ENCODE measurements around the gene DAPP1. TPM values are rescaled to one million over a fixed set of nuclear protein-coding genes. Genes with fewer than 3 reads are reported as not detected.
"Not testable (repeated sequence)": the region's sequence is repeated elsewhere in the genome, so short reads cannot be mapped to it uniquely, and the experiment has no call there.

DAPP1 gene
- total RNA-seq = 10 to 100 TPM; 24.7 to 25.9 TPM

- no peaks in the 10 kb centered on the region for H3K27me3 Mint-ChIP-seq
- ChIA-PET CTCF (interaction anchor here (1.0 to 2.6 kb wide), 10 partner anchors 9 to 150 kb away, joined by 3 to 16 read pairs (median 5); partner anchors contain the start of gene LAMTOR3), POLR2A (interaction anchor here (1.0 to 1.8 kb wide), 3 partner anchors 11 to 253 kb away, joined by 3 to 7 read pairs (median 4); partner anchors contain the start of gene TRMT10A)
- DNase-seq = peak; percentile 88
- no peaks in the 10 kb centered on the region for H3K9me3 Mint-ChIP-seq (ENCODE audit: low read depth)
- peak; percentile 93 for ATAC-seq
- peaks cover 7% of the 10 kb centered on the region for H3K36me3 Mint-ChIP-seq (ENCODE audit: low read depth)
- H3K4me1 Mint-ChIP-seq = peaks cover 77% of the 10 kb centered on the region
- H3K4me3 Mint-ChIP-seq = peak within 1 kb of the TSS; percentile 78
- H3K27ac Mint-ChIP-seq = peak within 1 kb of the TSS; percentile 96
- intact Hi-C loops (cut with DNase I, micrococcal nuclease) = loop anchor here (1.0 to 10.0 kb wide), 8 partner anchors 32 to 732 kb away; partner anchors contain the start of genes ADH5 (in 1 of the 2), H2AZ1 (in 1 of the 2) and LAMTOR3 (in 1 of the 2)
Measured at GRCh38 chr4:99816545-99817308, at the start of gene DAPP1. TSS of gene DAPP1 (plus strand) at chr4:99816827. CDS start at chr4:99816914, 87 bp downstream.

- H3K9me3 Mint-ChIP-seq (ENCODE audit: low read depth) = peaks cover 14% of the 10 kb centered on the region
- ATAC-seq; intact Hi-C loops (cut with DNase I, micrococcal nuclease); H3K4me3 Mint-ChIP-seq; H3K27ac Mint-ChIP-seq; CTCF ChIA-PET; POLR2A ChIA-PET; H3K4me1 Mint-ChIP-seq; H3K36me3 Mint-ChIP-seq (ENCODE audit: low read depth); DNase-seq: not testable (repeated sequence)
- H3K27me3 Mint-ChIP-seq = peaks cover 17% of the 10 kb centered on the region
Measured at GRCh38 chr4:99770842-99771241, 45.8 kb upstream of the DAPP1 start.

- Mint-ChIP-seq H3K36me3 (ENCODE audit: low read depth) (no peaks in the 10 kb centered on the region), H3K27me3 (peaks cover 11% of the 10 kb centered on the region), H3K9me3 (ENCODE audit: low read depth) (no peaks in the 10 kb centered on the region), H3K4me1 (no peaks in the 10 kb centered on the region), H3K4me3 (no peak overlapping the region), H3K27ac (no peak overlapping the region)
- intact Hi-C loops (cut with DNase I, micrococcal nuclease) = no loop called here
- ATAC-seq (no peak), DNase-seq (no peak)
- ChIA-PET CTCF (no interaction called here), POLR2A (no interaction called here)
Measured at GRCh38 chr4:99783940-99784339, 32.7 kb upstream of the DAPP1 start.

- ATAC-seq (no peak), DNase-seq (no peak)
- Mint-ChIP-seq H3K27me3 (peaks cover 16% of the 10 kb centered on the region), H3K9me3 (ENCODE audit: low read depth) (no peaks in the 10 kb centered on the region), H3K4me3 (no peak overlapping the region), H3K36me3 (ENCODE audit: low read depth) (no peaks in the 10 kb centered on the region), H3K27ac (no peak overlapping the region), H3K4me1 (no peaks in the 10 kb centered on the region)
- POLR2A ChIA-PET = no interaction called here
- intact Hi-C loops (cut with DNase I, micrococcal nuclease) = no loop called here
- CTCF ChIA-PET = no interaction called here
Measured at GRCh38 chr4:99784842-99785241, 31.8 kb upstream of the DAPP1 start.

GRCh38 chr4:99790796-99791617 is 25.6 kb upstream of the DAPP1 start:
- no peak for ATAC-seq
- CTCF ChIA-PET = no interaction called here
- peaks cover 42% of the 10 kb centered on the region for H3K27me3 Mint-ChIP-seq
- H3K9me3 Mint-ChIP-seq (ENCODE audit: low read depth) = no peaks in the 10 kb centered on the region
- H3K36me3 Mint-ChIP-seq (ENCODE audit: low read depth) = peaks cover 2% of the 10 kb centered on the region
- intact Hi-C loops (cut with DNase I, micrococcal nuclease) = no loop called here
- H3K27ac Mint-ChIP-seq = no peak overlapping the region
- DNase-seq = no peak
- H3K4me3 Mint-ChIP-seq = no peak overlapping the region
- POLR2A ChIA-PET = no interaction called here
- H3K4me1 Mint-ChIP-seq = no peaks in the 10 kb centered on the region

GRCh38 chr4:99800332-99801004 is 16.2 kb upstream of the DAPP1 start:
- DNase-seq = no peak
- no peak overlapping the region for H3K27ac Mint-ChIP-seq
- peaks cover 32% of the 10 kb centered on the region for H3K27me3 Mint-ChIP-seq
- ChIA-PET POLR2A (no interaction called here), CTCF (interaction anchor here (0.9 to 1.9 kb wide), 2 partner anchors 11 to 237 kb away, joined by 5 to 7 read pairs; partner anchors contain the start of gene TRMT10A)
- H3K9me3 Mint-ChIP-seq (ENCODE audit: low read depth) = no peaks in the 10 kb centered on the region
- H3K36me3 Mint-ChIP-seq (ENCODE audit: low read depth) = no peaks in the 10 kb centered on the region
- H3K4me1 Mint-ChIP-seq = no peaks in the 10 kb centered on the region
- H3K4me3 Mint-ChIP-seq = no peak overlapping the region
- intact Hi-C loops (cut with DNase I, micrococcal nuclease) = no loop called here
- ATAC-seq = no peak

GRCh38 chr4:99801005-99801699 is 15.5 kb upstream of the DAPP1 start:
- ATAC-seq (no peak), DNase-seq (no peak)
- Mint-ChIP-seq H3K9me3 (ENCODE audit: low read depth) (no peaks in the 10 kb centered on the region), H3K4me3 (no peak overlapping the region), H3K4me1 (no peaks in the 10 kb centered on the region), H3K27me3 (peaks cover 26% of the 10 kb centered on the region), H3K27ac (no peak overlapping the region), H3K36me3 (ENCODE audit: low read depth) (no peaks in the 10 kb centered on the region)
- ChIA-PET POLR2A (no interaction called here), CTCF (interaction anchor here (0.9 kb wide), 1 partner anchor 238 kb away, joined by 5 read pairs; the partner anchor contains the start of gene TRMT10A)
- intact Hi-C loops (cut with DNase I, micrococcal nuclease) = no loop called here

GRCh38 chr4:99803566-99804101 is 13.0 kb upstream of the DAPP1 start:
- Mint-ChIP-seq H3K27me3 (peaks cover 12% of the 10 kb centered on the region), H3K4me1 (peaks cover 5% of the 10 kb centered on the region), H3K36me3 (ENCODE audit: low read depth) (no peaks in the 10 kb centered on the region), H3K27ac (no peak overlapping the region), H3K9me3 (ENCODE audit: low read depth) (no peaks in the 10 kb centered on the region), H3K4me3 (no peak overlapping the region)
- CTCF ChIA-PET = interaction anchor here (0.8 to 1.5 kb wide), 4 partner anchors 8 to 333 kb away, joined by 3 to 4 read pairs (median 3); no protein-coding TSS in a partner anchor
- intact Hi-C loops (cut with DNase I, micrococcal nuclease) = no loop called here
- ATAC-seq (no peak), DNase-seq (no peak)
- POLR2A ChIA-PET = no interaction called here

GRCh38 chr4:99806545-99806944 is 10.1 kb upstream of the DAPP1 start:
- no peak for DNase-seq
- Mint-ChIP-seq H3K4me3 (no peak overlapping the region), H3K9me3 (ENCODE audit: low read depth) (no peaks in the 10 kb centered on the region), H3K27ac (no peak overlapping the region), H3K36me3 (ENCODE audit: low read depth) (no peaks in the 10 kb centered on the region), H3K27me3 (peaks cover 2% of the 10 kb centered on the region), H3K4me1 (peaks cover 6% of the 10 kb centered on the region)
- intact Hi-C loops (cut with DNase I, micrococcal nuclease) = loop anchor here in 1 of 2 experiments (5.0 kb wide), 1 partner anchor 84 kb away; no protein-coding TSS in a partner anchor
- no peak for ATAC-seq
- ChIA-PET POLR2A (no interaction called here), CTCF (interaction anchor here (0.8 to 2.5 kb wide), 3 partner anchors 11 to 246 kb away, joined by 3 to 16 read pairs (median 3); partner anchors contain the start of gene DAPP1)

GRCh38 chr4:99807666-99808065 is 9.0 kb upstream of the DAPP1 start:
- DNase-seq (no peak), ATAC-seq (no peak)
- Mint-ChIP-seq H3K4me3 (no peak overlapping the region), H3K27me3 (no peaks in the 10 kb centered on the region), H3K27ac (no peak overlapping the region), H3K9me3 (ENCODE audit: low read depth) (no peaks in the 10 kb centered on the region), H3K36me3 (ENCODE audit: low read depth) (no peaks in the 10 kb centered on the region), H3K4me1 (peaks cover 11% of the 10 kb centered on the region)
- CTCF ChIA-PET = interaction anchor here (0.6 to 2.6 kb wide), 54 partner anchors 9 to 397 kb away, joined by 3 to 31 read pairs (median 4); partner anchors contain the start of genes DAPP1, DNAJB14, LAMTOR3 and TRMT10A
- POLR2A ChIA-PET = interaction anchor here (1.1 kb wide), 1 partner anchor 141 kb away, joined by 3 read pairs; no protein-coding TSS in a partner anchor
- intact Hi-C loops (cut with DNase I, micrococcal nuclease) = loop anchor here (1.0 to 5.0 kb wide), 3 partner anchors 85 to 345 kb away; no protein-coding TSS in a partner anchor

Measured in activated CD4-positive, alpha-beta T cell treated with anti-CD3 and anti-CD28 coated beads for 36 hours (primary cell).